Posterior cingulate gyrus (tissue), 11 donors: Measurements from ENCODE around the gene HOXD9.
A peak's percentile ranks its signal among the peaks of the same experiment; 100 is the strongest.

Experiments used
- DNase-seq, 10 donors: peaks; one replicate each; pipeline versions ENCODE4 v3.0.0 to v3.0.0-alpha.2; 2020 to 2021; ENCODE audit warnings: mixed read lengths in 3 of 10
- intact Hi-C: fragments of 100-400 bp; cut with DNase I; formaldehyde crosslinking; loops from one replicate; pipeline ENCODE4 v1.15.1; 2023

Gene HOXD9

DNA sequence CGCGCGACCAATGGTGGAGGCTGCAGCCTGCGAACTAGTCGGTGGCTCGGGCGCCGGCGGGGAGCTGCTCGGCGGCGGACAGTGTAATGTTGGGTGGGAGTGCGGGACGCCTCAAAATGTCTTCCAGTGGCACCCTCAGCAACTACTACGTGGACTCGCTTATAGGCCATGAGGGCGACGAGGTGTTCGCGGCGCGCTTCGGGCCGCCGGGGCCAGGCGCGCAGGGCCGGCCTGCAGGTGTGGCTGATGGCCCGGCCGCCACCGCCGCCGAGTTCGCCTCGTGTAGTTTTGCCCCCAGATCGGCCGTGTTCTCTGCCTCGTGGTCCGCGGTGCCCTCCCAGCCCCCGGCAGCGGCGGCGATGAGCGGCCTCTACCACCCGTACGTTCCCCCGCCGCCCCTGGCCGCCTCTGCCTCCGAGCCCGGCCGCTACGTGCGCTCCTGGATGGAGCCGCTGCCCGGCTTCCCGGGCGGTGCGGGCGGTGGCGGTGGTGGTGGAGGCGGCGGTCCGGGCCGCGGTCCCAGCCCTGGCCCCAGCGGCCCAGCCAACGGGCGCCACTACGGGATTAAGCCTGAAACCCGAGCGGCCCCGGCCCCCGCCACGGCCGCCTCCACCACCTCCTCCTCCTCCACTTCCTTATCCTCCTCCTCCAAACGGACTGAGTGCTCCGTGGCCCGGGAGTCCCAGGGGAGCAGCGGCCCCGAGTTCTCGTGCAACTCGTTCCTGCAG is at the start of gene HOXD9:
Gene HOXD9, plus strand, starts transcription at position 37 of the 728 bp plus-strand sequence. Its CDS starts 50 bp downstream, at position 87.
- intact Hi-C loops, result loop anchor here (5.0 kb wide), 1 partner anchor 1776 kb away; no protein-coding TSS in a partner anchor
- peak in 1 of 10 donors; percentile 77 for DNase-seq

GRCh38 chr2:176072951-176073904 is 49.3 kb upstream of the HOXD9 start:
- DNase-seq, result peak in 1 of 10 donors; percentile 77
- intact Hi-C loops, result no loop called here

DNA sequence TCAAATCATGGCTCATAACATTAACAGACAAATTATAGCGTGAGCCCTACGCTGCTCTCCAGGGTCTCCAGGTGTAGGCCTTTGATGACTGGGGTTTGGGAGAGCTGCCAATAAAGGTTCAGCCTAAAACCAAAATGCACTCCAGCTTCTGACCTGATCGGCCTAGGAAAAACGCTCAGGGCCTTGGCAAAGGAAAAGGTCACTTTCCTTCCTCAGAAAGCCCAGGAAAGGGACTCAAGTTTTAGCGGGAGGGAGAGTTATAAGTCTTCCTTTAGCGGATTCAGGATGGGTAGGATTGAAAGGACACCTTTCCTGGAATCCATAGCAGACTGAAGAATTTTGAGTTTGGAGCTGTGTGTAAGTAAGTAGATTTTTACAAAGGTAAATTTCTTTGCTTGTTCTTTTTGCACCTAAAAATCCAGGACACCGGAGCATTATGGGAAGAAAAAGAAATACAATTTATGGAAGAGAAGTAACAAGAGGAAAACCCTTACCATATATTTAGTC is 47.5 kb upstream of the HOXD9 start:
- intact Hi-C loops, result no loop called here
- DNase-seq, result no peak

GRCh38 chr2:176075481-176075880 is 47.0 kb upstream of the HOXD9 start:
- intact Hi-C loops, result no loop called here
- no peak for DNase-seq

- intact Hi-C loops, result no loop called here
- DNase-seq, result no peak
Observed at GRCh38 chr2:176076063-176076462, 46.5 kb upstream of the HOXD9 start.

DNA sequence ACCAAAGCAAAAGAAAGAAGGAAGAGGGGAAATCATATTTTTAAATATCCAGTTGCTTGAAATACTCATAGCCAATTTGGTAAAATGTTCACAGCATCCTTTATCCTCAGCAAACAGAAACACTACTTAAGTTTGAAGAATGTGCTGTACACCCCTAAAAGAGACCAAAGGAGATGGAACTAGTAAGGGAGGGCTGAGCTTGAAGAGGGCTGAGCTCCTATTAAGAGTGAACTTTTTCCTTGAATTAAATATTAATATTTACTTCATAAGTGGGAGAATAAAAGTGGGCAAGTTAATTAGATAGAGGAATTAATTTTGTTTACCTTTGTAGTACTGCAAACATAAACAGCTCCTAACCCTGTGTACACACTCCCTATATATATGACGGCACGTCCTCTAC is 45.7 kb upstream of the HOXD9 start:
- intact Hi-C loops, result no loop called here

DNA sequence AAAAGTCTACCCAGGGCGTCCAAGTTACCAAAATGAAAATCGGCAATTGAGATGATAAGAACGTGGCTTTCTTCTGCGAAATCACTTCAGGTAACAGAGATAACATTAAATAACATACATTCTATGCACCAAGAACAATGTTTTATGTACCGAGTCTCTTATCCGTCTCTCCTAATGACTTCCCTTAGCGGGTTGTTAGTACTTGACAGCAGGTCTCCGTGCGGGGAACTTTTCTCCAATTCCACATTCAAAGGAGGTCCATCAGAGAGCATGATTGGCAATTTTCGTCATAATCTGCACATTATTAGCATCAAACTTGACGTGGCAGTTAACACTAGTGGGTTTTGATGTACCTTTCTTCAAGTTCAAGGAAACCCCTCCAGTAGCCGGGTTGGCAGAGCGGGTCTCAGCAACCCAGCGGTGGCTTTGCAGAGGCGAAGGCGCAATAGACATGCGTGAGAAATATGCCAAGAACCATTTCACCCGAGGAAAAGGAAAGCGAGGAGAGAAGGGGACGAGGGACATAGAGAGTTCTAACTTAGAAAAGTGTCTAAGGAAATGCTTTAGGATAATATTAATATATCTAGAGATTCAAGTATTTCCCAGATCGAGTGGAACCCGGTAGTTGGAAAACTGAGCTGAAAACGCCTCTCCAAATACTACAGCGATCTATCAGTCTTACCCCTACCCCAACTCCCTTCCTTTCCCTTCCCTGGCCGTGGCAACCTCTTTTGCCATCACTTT is 43.8 kb upstream of the HOXD9 start:
- no peak for DNase-seq
- intact Hi-C loops, result no loop called here

More for the DNA sequence above, 45.7 kb upstream of the HOXD9 start:
- no peak for DNase-seq

DNA sequence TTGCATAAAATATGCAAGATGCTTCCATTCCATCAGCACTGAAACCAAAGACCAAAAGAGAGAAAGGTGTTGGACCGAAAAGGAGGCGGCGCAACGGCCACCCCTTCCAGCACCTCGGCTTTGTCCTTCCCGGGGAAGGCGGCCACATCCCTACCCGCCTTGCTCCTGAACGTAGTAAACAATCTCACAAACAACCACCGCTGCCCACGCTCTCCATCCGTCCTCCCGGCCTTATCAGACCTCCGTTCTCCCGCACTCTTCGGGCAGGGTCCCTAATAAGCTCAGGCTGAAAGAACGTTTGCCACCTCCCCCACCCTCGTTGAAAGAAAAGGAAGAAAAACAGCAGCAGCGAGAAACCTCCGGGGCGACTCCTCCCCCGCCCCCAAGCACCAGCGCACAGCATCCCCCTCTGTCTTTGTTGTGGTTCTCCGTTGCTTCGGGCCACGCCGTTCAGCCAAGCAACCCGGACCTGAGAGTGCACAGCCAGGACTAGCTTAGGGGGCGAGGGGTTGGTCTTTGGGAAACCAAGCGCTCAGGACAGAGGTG is 43.2 kb upstream of the HOXD9 start:
- DNase-seq, result no peak
- intact Hi-C loops, result no loop called here

- DNase-seq, result no peak
- intact Hi-C loops, result no loop called here
Observed at GRCh38 chr2:176079831-176080539, 42.5 kb upstream of the HOXD9 start.

- intact Hi-C loops, result no loop called here
- DNase-seq, result no peak
Observed at GRCh38 chr2:176080540-176081375, 41.8 kb upstream of the HOXD9 start.

GRCh38 chr2:176081376-176081836 is 41.1 kb upstream of the HOXD9 start:
- DNase-seq, result no peak
- intact Hi-C loops, result no loop called here

GRCh38 chr2:176081837-176082524 is 40.5 kb upstream of the HOXD9 start:
- no peak for DNase-seq
- intact Hi-C loops, result no loop called here

DNA sequence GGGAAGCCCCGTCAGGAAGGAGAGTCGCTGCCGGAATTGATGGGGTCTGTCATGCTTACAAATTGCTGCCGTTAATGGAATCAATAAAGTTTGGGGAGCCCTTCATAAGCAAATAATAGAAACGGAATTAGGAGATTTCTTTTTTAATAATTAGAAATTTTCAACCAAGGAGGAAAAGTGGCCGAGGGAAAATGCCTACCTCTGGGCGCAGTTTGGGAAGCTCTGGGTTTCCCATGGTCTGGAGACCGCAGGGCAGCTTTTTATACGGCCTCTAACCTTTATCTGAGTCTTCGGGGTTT is 40.0 kb upstream of the HOXD9 start:
- no peak for DNase-seq
- intact Hi-C loops, result no loop called here

- no peak for DNase-seq
- intact Hi-C loops, result no loop called here
Observed at GRCh38 chr2:176082824-176083751, 39.4 kb upstream of the HOXD9 start.

DNA sequence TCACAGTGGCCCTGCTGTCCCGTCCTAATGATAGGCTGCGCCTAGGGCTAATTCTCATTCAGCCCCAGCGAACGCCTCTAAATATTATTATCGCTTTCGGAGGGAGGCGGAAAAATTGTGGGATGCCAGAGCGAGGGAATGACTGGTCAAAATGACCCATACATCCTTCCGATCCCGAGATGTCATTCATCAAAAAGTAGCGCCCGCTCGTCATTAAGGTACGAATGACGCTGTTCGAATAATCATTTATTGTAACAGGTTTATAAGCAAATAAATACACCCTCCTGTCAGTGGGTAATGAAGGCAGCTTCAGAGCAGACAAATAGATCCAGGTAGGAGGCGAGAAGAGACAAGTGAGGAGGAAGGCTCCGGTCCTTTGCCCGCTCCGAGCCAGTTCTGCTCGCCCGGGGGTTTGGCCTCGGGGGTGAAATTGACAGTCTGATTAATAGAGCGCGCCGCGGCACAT is 38.7 kb upstream of the HOXD9 start, which contains the start of gene EVX2:
Gene EVX2, minus strand, starts transcription at position 167 of the 466 bp plus-strand sequence. CDS start 186 bp downstream, outside the sequence.
- no peak for DNase-seq
- intact Hi-C loops, result no loop called here

DNA sequence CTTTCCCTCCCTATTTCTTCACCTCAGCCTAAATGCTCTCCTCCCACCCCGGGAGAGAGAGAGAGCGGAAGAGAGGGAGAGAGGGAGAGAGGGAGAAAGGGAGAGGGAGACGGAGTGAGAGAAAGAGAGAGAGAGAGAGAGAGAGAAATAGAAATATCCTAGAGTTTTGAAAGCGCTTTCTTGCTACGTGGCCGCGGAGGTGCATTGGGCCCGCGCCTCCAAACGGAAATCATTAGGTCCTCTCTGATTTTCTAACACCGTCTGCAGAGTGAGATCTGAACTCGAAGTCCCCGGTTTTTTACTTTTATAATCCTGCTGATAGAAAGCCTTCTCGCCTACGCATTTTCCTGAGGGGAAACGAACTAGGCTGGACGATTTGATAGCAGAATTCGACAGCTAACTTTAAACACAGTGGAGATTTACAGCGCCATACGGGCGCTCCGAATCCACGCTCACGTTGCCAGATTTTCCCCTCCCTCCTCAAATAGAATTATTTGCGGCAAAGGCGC is 37.9 kb upstream of the HOXD9 start:
- DNase-seq, result no peak
- intact Hi-C loops, result loop anchor here (5.0 kb wide), 2 partner anchors 717 to 832 kb away; no protein-coding TSS in a partner anchor
